IMR-90 (cell line): Measurements from ENCODE around the gene NECTIN2. TPM values are rescaled to one million over a fixed set of nuclear protein-coding genes. Genes with fewer than 3 reads are reported as not detected.

ENCODE experiments used
- ATAC-seq: fragments of 200-7000 bp; cut with Tn5 transposase; 2 replicates; pipeline ENCODE4 v1.9.1; 2020; ENCODE audit warnings: low read depth, mild to moderate bottlenecking, moderate library complexity
- BruUV-seq: library from RNA; stranded (reverse); fragments of 400-500 nt; replicated peaks from 2 replicates; lab custom pipeline; 2021; lab: Mats Ljungman, UMichigan
- CTCF ChIA-PET: fragments of 300-600 bp; formaldehyde crosslinking; extraction: SDS; loops from one replicate; lab custom pipeline; 2021; ENCODE audit warnings: antibody characterized with exemption; lab: Yijun Ruan, JAX
- POLR2A ChIA-PET: fragments of 300-600 bp; sonication (Branson Sonifier 250); formaldehyde crosslinking; loops from one replicate; lab custom pipeline; 2022; ENCODE audit warnings: antibody characterized with exemption; ENCODE audit not compliant: unreplicated experiment; lab: Charles Lee
- DNase-seq: peaks from one replicate; pipeline ENCODE4 v3.0.0; 2013
- H2AFZ ChIP-seq: replicated peaks from 2 replicates; pipeline ENCODE3; 2013; ENCODE audit warnings: low read length, mild to moderate bottlenecking; ENCODE audit not compliant: poor library complexity
- H2AK5ac ChIP-seq: 2 replicates; pipeline ENCODE4 v1.6.1; 2013; ENCODE audit warnings: low read depth, low read length, inconsistent platforms
- H2AK9ac ChIP-seq: replicated peaks from 2 replicates; pipeline ENCODE3; 2013; ENCODE audit warnings: mild to moderate bottlenecking, low read depth, low read length, moderate library complexity; ENCODE audit not compliant: poor library complexity
- H2BK120ac ChIP-seq: 2 replicates; pipeline ENCODE4 v1.6.1; 2013; ENCODE audit warnings: low read depth, low read length, inconsistent platforms
- H2BK15ac ChIP-seq: 3 replicates; pipeline ENCODE4 v1.6.1; 2013; ENCODE audit warnings: low read depth, low read length, inconsistent platforms
- H2BK20ac ChIP-seq: 2 replicates; pipeline ENCODE4 v1.6.1; 2013; ENCODE audit warnings: low read depth, mild to moderate bottlenecking, inconsistent platforms, low read length, moderate library complexity
- H2BK5ac ChIP-seq: 2 replicates; pipeline ENCODE4 v1.6.1; 2013; ENCODE audit warnings: mild to moderate bottlenecking, low read depth, low read length, inconsistent platforms; ENCODE audit not compliant: poor library complexity, severe bottlenecking
- H3K14ac ChIP-seq: replicated peaks from 2 replicates; pipeline ENCODE4 v1.6.1; 2013; ENCODE audit warnings: low read depth, low read length, inconsistent platforms
- H3K18ac ChIP-seq: 2 replicates; pipeline ENCODE4 v1.6.1; 2013; ENCODE audit warnings: low read depth, low read length, control low read depth
- H3K23ac ChIP-seq: 2 replicates; pipeline ENCODE4 v1.6.1; 2013; ENCODE audit warnings: low read depth, low read length, inconsistent platforms
- H3K27ac ChIP-seq: 2 replicates; pipeline ENCODE4 v1.5.1; 2013; ENCODE audit warnings: mild to moderate bottlenecking, control low read depth, low read length; ENCODE audit not compliant: insufficient read depth
- H3K27me3 ChIP-seq: 2 replicates; pipeline ENCODE4 v1.6.1; 2013; ENCODE audit warnings: low read length; ENCODE audit not compliant: control insufficient read depth, insufficient read depth
- H3K36me3 ChIP-seq: 2 replicates; pipeline ENCODE4 v1.6.1; 2013; ENCODE audit warnings: low read length, mixed read lengths; ENCODE audit not compliant: control insufficient read depth, insufficient read depth
- H3K4ac ChIP-seq: 2 replicates; pipeline ENCODE4 v1.6.1; 2013; ENCODE audit warnings: low read depth, low read length, inconsistent platforms
- H3K4me1 ChIP-seq: 2 replicates; pipeline ENCODE4 v1.6.1; 2013; ENCODE audit warnings: low read length, mixed read lengths; ENCODE audit not compliant: control insufficient read depth, insufficient read depth
- H3K4me2 ChIP-seq: 2 replicates; pipeline ENCODE4 v1.6.1; 2013; ENCODE audit warnings: low read depth, mild to moderate bottlenecking, control low read depth, low read length, moderate library complexity
- H3K4me3 ChIP-seq: 2 replicates; pipeline ENCODE4 v1.5.1; 2013; ENCODE audit warnings: low read depth, mild to moderate bottlenecking, control low read depth, low read length, moderate library complexity; ENCODE audit not compliant: insufficient read depth
- H3K56ac ChIP-seq: 2 replicates; pipeline ENCODE4 v1.6.1; 2013; ENCODE audit warnings: low read length, inconsistent platforms; ENCODE audit not compliant: insufficient read depth; ENCODE audit errors: extremely low read depth
- H3K79me1 ChIP-seq, 2 experiments: 2 replicates each; pipeline ENCODE4 v1.6.1; 2013; ENCODE audit warnings: low read length in 2 of 2, inconsistent platforms in 1 of 2, low read depth in 1 of 2
- H3K9ac ChIP-seq: 2 replicates; pipeline ENCODE4 v1.6.1; 2013; ENCODE audit warnings: low read depth, low read length, control low read depth
- H3K9me1 ChIP-seq: 2 replicates; pipeline ENCODE4 v1.6.1; 2013; ENCODE audit warnings: low read length, inconsistent platforms; ENCODE audit not compliant: insufficient read depth
- H3K9me3 ChIP-seq: 2 replicates; pipeline ENCODE4 v1.6.1; 2013; ENCODE audit warnings: low read length; ENCODE audit not compliant: control insufficient read depth, insufficient read depth
- H4K20me1 ChIP-seq: 2 replicates; pipeline ENCODE4 v1.6.1; 2013; ENCODE audit warnings: low read length, inconsistent platforms; ENCODE audit not compliant: insufficient read depth
- H4K5ac ChIP-seq: 2 replicates; pipeline ENCODE4 v1.6.1; 2013; ENCODE audit warnings: mild to moderate bottlenecking, low read depth, low read length, control low read depth
- H4K8ac ChIP-seq, 2 experiments: 2 replicates each; pipeline ENCODE4 v1.6.1; 2013; ENCODE audit warnings: low read depth in 2 of 2, low read length in 2 of 2, control low read depth in 1 of 2, inconsistent platforms in 1 of 2
- H4K91ac ChIP-seq: 2 replicates; pipeline ENCODE4 v1.6.1; 2013; ENCODE audit warnings: low read depth, low read length, inconsistent platforms; ENCODE audit not compliant: insufficient read depth
- BHLHE40 ChIP-seq: fragments of 150-350 bp; IDR thresholded peaks from 2 replicates; pipeline ENCODE4 v1.6.1; 2016; ENCODE audit warnings: mild to moderate bottlenecking, low read depth, low read length
- CEBPB ChIP-seq: IDR thresholded peaks from 2 replicates; pipeline ENCODE4 v1.6.1; 2012; ENCODE audit warnings: low read depth, low read length, improper control_type of control experiment
- CHD1 ChIP-seq: IDR thresholded peaks from 2 replicates; pipeline ENCODE4 v1.6.1; 2012; ENCODE audit warnings: low read depth, low read length, improper control_type of control experiment
- FOS ChIP-seq: fragments of 150-350 bp; IDR thresholded peaks from 2 replicates; pipeline ENCODE4 v1.6.1; 2016; ENCODE audit warnings: low read depth, low read length
- MAFK ChIP-seq: IDR thresholded peaks from 2 replicates; pipeline ENCODE4 v1.6.1; 2012; ENCODE audit warnings: low read depth, low read length, improper control_type of control experiment
- MAZ ChIP-seq: IDR thresholded peaks from 2 replicates; pipeline ENCODE4 v1.6.1; 2012; ENCODE audit warnings: low read depth, mild to moderate bottlenecking, low read length, improper control_type of control experiment, moderate library complexity, borderline replicate concordance
- MXI1 ChIP-seq: IDR thresholded peaks from 2 replicates; pipeline ENCODE4 v1.6.1; 2012; ENCODE audit warnings: low read depth, mild to moderate bottlenecking, low read length, moderate library complexity, borderline replicate concordance
- NFE2L2 ChIP-seq: fragments of 150-350 bp; IDR thresholded peaks from 2 replicates; pipeline ENCODE4 v1.6.1; 2016; ENCODE audit warnings: low read depth, mild to moderate bottlenecking, low read length
- POLR2A ChIP-seq: IDR thresholded peaks from 2 replicates; pipeline ENCODE4 v1.6.1; 2012; ENCODE audit warnings: mild to moderate bottlenecking, low read depth, low read length
- RAD21 ChIP-seq: IDR thresholded peaks from 2 replicates; pipeline ENCODE4 v1.6.1; 2012; ENCODE audit warnings: low read length, improper control_type of control experiment
- RFX5 ChIP-seq: IDR thresholded peaks from 2 replicates; pipeline ENCODE4 v1.8.0; 2012; ENCODE audit warnings: low read depth, mild to moderate bottlenecking, low read length, moderate library complexity
- SMC3 ChIP-seq: fragments of 150-350 bp; IDR thresholded peaks from 2 replicates; pipeline ENCODE4 v1.6.1; 2016; ENCODE audit warnings: low read depth, mild to moderate bottlenecking, antibody characterized with exemption, low read length, moderate library complexity
- WGBS, 2 experiments: methylation state at CpG; one replicate each; pipeline versions ENCODE4 v1.1.5 to v1.1.7; 2013; ENCODE audit warnings: missing lambda C conversion rate in 2 of 2; ENCODE audit not compliant: insufficient read length in 1 of 2; ENCODE audit errors: extremely low coverage in 2 of 2; 5-methylcytosine and 5-hydroxymethylcytosine counted together
- dilution Hi-C: fragments of 300-500 bp; cut with HindIII; formaldehyde crosslinking; loops from one replicate; pipeline ENCODE4 v1.14.3; 2018; ENCODE audit warnings: low sequenced_read_pairs; ENCODE audit not compliant: unreplicated experiment
- in situ Hi-C: fragments of 300-500 bp; cut with MboI; formaldehyde crosslinking; loops from 3 replicates; pipeline ENCODE4 v1.14.3; 2019; ENCODE audit warnings: low sequenced_read_pairs, inconsistent platforms, mixed read lengths
- intact Hi-C: fragments of 100-400 bp; cut with micrococcal nuclease; formaldehyde crosslinking; loops from 2 replicates; pipeline ENCODE4 v1.10.0; 2022
- polyA plus RNA-seq, 3 experiments: library from polyadenylated mRNA; depleted of rRNA; stranded (reverse); fragments of >200 nt; gene quantifications; 2 replicates each; pipeline ENCODE4 v1.2.3, GENCODE V29; 2012; ENCODE audit warnings: low replicate concordance in 1 of 3
- total RNA-seq: library from RNA; depleted of rRNA; stranded (reverse); fragments of >200 nt; gene quantifications from 2 replicates; pipeline ENCODE4 v1.2.3, GENCODE V29; 2012
- TF ChIP-seq, protein P1 (sequence below): fragments of 150-350 bp; IDR thresholded peaks from 2 replicates; pipeline ENCODE4 v1.6.1; 2017; ENCODE audit warnings: mild to moderate bottlenecking, antibody characterized with exemption, low read length, low read depth
- TF ChIP-seq, protein P2 (sequence below): conservative IDR thresholded peaks from 2 replicates; pipeline ENCODE4 v1.5.1; 2012; ENCODE audit warnings: mild to moderate bottlenecking, low read depth, low read length, improper control_type of control experiment
- TF ChIP-seq, protein P3 (sequence below): fragments of 150-350 bp; IDR thresholded peaks from 2 replicates; pipeline ENCODE4 v1.6.1; 2016; ENCODE audit warnings: low read depth, mild to moderate bottlenecking, low read length, moderate library complexity, borderline replicate concordance

The NECTIN2 gene
- total and polyA plus RNA-seq, 2 of the 4 experiments (the other 2 are of a cell fraction), result 77.8 to 170 TPM

DNA sequence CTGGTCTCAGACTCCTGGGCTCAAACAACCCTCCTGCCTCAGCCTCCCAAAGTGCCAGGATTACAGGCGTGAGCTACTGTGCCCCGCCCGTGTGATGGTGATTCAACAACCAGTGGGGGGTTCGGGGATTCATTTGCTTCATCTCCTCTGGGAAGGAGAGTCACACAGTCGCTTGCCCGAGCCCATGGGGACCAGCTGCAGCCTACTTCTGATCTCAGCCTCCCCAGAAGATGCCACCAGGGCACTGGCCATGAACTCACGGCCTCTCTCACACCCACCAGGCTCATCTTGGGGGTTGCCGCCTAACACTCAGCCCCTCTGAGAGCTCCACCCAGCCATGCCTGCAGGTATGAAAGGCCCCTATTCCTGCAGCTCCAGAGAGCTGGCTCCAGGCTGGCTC, 51.7 kb downstream of the NECTIN2 start:
- H3K14ac ChIP-seq, result no peak overlapping the region
- in situ Hi-C loops (no loop called here), dilution Hi-C loops (no loop called here), intact Hi-C loops (no loop called here)
- H4K5ac ChIP-seq, result no peak overlapping the region
- H4K8ac ChIP-seq, result no peak overlapping the region
- ChIA-PET CTCF (no interaction called here), POLR2A (no interaction called here)
- H4K91ac ChIP-seq, result no peak overlapping the region
- no peaks in the 10 kb centered on the region; the same call in 1 of the 2 replicates for H4K20me1 ChIP-seq
- no peak overlapping the region for H3K23ac ChIP-seq
- H3K4me1 ChIP-seq, result no peaks in the 10 kb centered on the region
- H2BK20ac ChIP-seq, result no peak overlapping the region
- no peak overlapping the region for H2BK15ac ChIP-seq
- no peak overlapping the region for H3K4me2 ChIP-seq
- no peak overlapping the region for H3K56ac ChIP-seq
- no peak overlapping the region for H2AK5ac ChIP-seq
- no peak for ATAC-seq
- 98% methylated on average over 7 of the region's 8 CpGs; no CpG with 5 or more reads in 1 of the 2 experiments for WGBS, 2 experiments
- H3K4me3 ChIP-seq, result no peak overlapping the region
- no peak overlapping the region for H2BK120ac ChIP-seq
- no peak overlapping the region for H3K9ac ChIP-seq
- H3K79me1 ChIP-seq, result peaks cover 11 to 30% of the 10 kb centered on the region in 2 experiments
- no peaks in the 10 kb centered on the region for H3K9me1 ChIP-seq
- no peak overlapping the region for H3K4ac ChIP-seq
- H2AFZ ChIP-seq, result no peak overlapping the region
- BruUV-seq, result no TSS peak
- no peak for DNase-seq
- no peak overlapping the region for H2AK9ac ChIP-seq
- H3K27ac ChIP-seq, result no peak overlapping the region
- TF ChIP-seq RAD21, result no peak
- no peak for TF ChIP-seq CEBPB
- TF ChIP-seq, protein P1, sequence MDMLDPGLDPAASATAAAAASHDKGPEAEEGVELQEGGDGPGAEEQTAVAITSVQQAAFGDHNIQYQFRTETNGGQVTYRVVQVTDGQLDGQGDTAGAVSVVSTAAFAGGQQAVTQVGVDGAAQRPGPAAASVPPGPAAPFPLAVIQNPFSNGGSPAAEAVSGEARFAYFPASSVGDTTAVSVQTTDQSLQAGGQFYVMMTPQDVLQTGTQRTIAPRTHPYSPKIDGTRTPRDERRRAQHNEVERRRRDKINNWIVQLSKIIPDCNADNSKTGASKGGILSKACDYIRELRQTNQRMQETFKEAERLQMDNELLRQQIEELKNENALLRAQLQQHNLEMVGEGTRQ, result no peak
- no peak for TF ChIP-seq NFE2L2
- TF ChIP-seq MXI1, result no peak
- no peak for TF ChIP-seq MAFK
- no peak for TF ChIP-seq SMC3
- no peak for TF ChIP-seq MAZ
- TF ChIP-seq, protein P2, sequence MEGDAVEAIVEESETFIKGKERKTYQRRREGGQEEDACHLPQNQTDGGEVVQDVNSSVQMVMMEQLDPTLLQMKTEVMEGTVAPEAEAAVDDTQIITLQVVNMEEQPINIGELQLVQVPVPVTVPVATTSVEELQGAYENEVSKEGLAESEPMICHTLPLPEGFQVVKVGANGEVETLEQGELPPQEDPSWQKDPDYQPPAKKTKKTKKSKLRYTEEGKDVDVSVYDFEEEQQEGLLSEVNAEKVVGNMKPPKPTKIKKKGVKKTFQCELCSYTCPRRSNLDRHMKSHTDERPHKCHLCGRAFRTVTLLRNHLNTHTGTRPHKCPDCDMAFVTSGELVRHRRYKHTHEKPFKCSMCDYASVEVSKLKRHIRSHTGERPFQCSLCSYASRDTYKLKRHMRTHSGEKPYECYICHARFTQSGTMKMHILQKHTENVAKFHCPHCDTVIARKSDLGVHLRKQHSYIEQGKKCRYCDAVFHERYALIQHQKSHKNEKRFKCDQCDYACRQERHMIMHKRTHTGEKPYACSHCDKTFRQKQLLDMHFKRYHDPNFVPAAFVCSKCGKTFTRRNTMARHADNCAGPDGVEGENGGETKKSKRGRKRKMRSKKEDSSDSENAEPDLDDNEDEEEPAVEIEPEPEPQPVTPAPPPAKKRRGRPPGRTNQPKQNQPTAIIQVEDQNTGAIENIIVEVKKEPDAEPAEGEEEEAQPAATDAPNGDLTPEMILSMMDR, result no peak
- TF ChIP-seq CHD1, result no peak
- TF ChIP-seq RFX5, result no peak
- TF ChIP-seq, protein P3, sequence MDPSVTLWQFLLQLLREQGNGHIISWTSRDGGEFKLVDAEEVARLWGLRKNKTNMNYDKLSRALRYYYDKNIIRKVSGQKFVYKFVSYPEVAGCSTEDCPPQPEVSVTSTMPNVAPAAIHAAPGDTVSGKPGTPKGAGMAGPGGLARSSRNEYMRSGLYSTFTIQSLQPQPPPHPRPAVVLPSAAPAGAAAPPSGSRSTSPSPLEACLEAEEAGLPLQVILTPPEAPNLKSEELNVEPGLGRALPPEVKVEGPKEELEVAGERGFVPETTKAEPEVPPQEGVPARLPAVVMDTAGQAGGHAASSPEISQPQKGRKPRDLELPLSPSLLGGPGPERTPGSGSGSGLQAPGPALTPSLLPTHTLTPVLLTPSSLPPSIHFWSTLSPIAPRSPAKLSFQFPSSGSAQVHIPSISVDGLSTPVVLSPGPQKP, result no peak
- no peak for TF ChIP-seq POLR2A
- no peak for TF ChIP-seq BHLHE40
- no peak for TF ChIP-seq FOS
- no peak overlapping the region for H2BK5ac ChIP-seq
- no peaks in the 10 kb centered on the region for H3K9me3 ChIP-seq
- peaks cover 62% of the 10 kb centered on the region for H3K36me3 ChIP-seq
- H3K18ac ChIP-seq, result no peak overlapping the region
- H3K27me3 ChIP-seq, result no peaks in the 10 kb centered on the region
